ENCODE data around the gene DCLRE1A.

DCLRE1A gene

DNA sequence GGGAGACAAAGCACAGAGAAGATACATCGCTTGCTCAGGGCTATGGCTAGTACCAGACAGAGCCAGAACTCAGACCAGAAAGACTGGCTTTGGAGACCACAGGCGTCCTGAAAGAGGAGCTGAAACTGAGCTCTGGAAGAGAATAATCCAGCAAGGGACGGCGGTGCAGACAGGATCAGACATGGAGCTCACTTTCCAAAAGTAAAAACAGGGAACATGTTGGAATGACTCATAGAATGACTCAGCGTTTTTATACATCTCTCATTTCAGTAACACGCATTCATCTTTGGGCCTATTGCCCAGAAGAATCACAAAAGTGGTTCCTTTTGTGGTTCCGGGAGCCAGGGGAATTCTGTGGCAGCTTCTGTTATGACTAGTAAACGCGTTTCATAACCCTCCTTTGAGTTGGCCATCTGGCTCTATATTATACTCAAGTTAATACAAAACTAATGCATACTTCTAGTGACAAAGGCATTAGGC, 65.2 kb downstream of the DCLRE1A start:
- no peak for DNase-seq (ENCODE audit: low read depth)

All from stimulated activated CD8-positive, alpha-beta memory T cell treated with anti-CD3 and anti-CD28 coated beads, Interleukin-15, amount 100 ng/mL, for 1 hour (primary cell).